WI38 (cell line): Measurements from ENCODE around the gene RNF187.
"Not testable (repeated sequence)": the region's sequence is repeated elsewhere in the genome, so short reads cannot be mapped to it uniquely, and the experiment has no call there.

Source experiments
- H3K4me3 ChIP-seq: 2 replicates; pipeline ENCODE4 v1.5.1; 2011; ENCODE audit warnings: low read depth, mild to moderate bottlenecking, control low read depth, low read length
- TF ChIP-seq, protein P1 (sequence below): IDR thresholded peaks from 2 replicates; pipeline ENCODE4 v1.5.1; 2012; ENCODE audit warnings: low read depth, mild to moderate bottlenecking, control low read depth, low read length

RNF187 gene

GRCh38 chr1:228500901-228501871 is 14.0 kb downstream of the RNF187 start:
- TF ChIP-seq, protein P1, sequence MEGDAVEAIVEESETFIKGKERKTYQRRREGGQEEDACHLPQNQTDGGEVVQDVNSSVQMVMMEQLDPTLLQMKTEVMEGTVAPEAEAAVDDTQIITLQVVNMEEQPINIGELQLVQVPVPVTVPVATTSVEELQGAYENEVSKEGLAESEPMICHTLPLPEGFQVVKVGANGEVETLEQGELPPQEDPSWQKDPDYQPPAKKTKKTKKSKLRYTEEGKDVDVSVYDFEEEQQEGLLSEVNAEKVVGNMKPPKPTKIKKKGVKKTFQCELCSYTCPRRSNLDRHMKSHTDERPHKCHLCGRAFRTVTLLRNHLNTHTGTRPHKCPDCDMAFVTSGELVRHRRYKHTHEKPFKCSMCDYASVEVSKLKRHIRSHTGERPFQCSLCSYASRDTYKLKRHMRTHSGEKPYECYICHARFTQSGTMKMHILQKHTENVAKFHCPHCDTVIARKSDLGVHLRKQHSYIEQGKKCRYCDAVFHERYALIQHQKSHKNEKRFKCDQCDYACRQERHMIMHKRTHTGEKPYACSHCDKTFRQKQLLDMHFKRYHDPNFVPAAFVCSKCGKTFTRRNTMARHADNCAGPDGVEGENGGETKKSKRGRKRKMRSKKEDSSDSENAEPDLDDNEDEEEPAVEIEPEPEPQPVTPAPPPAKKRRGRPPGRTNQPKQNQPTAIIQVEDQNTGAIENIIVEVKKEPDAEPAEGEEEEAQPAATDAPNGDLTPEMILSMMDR: peak; percentile 96
- peak overlapping the region; percentile 23; the same call in 1 of the 2 replicates for H3K4me3 ChIP-seq

DNA sequence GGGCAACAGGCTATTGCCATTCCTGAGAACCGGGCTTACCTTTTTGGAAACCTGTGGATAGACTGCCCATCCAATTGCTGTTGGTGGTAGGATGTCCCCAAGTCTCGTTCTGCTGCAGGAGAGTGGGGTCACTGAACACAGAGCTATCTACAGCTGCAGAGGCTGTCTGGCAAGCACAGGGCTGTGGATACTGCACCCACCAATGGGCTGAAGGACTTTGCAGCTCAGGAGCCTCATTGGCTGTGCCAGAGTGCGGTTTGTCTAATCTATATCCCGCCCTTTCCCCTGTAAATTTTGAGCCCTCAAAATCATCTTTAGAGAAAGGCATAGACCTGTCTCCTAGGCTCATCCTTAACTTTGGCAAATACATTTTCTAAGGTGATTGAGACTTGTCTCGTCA is 15.3 kb downstream of the RNF187 start:
- TF ChIP-seq, protein P1: no peak
- H3K4me3 ChIP-seq: no peak overlapping the region

GRCh38 chr1:228505944-228506343 is 18.8 kb downstream of the RNF187 start:
- H3K4me3 ChIP-seq: not testable (repeated sequence)

- H3K4me3 ChIP-seq: no peak overlapping the region
- TF ChIP-seq, protein P1: no peak
Observed at GRCh38 chr1:228507961-228508652, 20.9 kb downstream of the RNF187 start.

DNA sequence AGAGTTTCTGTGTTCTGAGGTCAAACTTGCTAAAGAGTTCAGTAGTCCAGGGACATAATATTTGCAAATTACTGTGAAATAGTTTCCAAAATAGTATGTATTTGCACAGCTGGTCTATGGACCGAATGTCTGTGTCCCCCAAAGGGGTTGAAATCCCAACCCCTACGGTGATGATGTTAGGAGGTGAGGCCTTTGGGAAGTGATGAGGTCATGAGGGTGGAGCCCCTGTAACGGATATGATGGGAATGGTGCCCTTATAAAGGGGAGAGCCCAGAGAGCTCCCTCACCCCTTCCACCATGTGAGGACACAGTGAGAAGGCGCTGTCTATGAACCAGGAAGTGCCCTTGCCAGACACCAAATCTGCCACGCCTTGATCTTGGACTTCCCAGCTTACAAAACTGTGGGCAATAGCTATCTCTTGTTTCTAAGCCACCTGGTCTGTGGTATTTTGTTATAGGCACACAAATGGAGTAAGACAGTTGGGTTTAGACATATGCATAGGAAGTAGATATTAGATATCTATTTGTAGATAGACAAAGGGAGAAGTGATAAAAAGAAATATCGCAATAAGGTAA is 21.7 kb downstream of the RNF187 start:
- no peak overlapping the region for H3K4me3 ChIP-seq
- TF ChIP-seq, protein P1: no peak

GRCh38 chr1:228510101-228510802 is 23.1 kb downstream of the RNF187 start:
- TF ChIP-seq, protein P1: no peak
- H3K4me3 ChIP-seq: no peak overlapping the region

- H3K4me3 ChIP-seq: no peak overlapping the region
- TF ChIP-seq, protein P1: no peak
Observed at GRCh38 chr1:228510803-228511413, 23.7 kb downstream of the RNF187 start.
